Heart left ventricle (tissue), 13 donors: ENCODE results near the gene CCDC188.

Experiments used
- CTCF ChIP-seq, 12 donors: fragments of 200-600 bp; sonication (generic) in 4 of 12; IDR thresholded peaks; one replicate each; pipeline versions ENCODE4 v1.5.0 to v1.8.0; 2018 to 2022; ENCODE audit warnings: antibody characterized with exemption in 12 of 12, mild to moderate bottlenecking in 5 of 12
- POLR2A ChIP-seq, 2 donors: fragments of 450-650 bp; IDR thresholded peaks; one replicate each; pipeline ENCODE4 v1.6.1; 2017; ENCODE audit warnings: antibody characterized with exemption in 2 of 2, mild to moderate bottlenecking in 2 of 2, moderate library complexity in 2 of 2
- donor health status: ischemic (EF 13 %, LVEDD 7.1; RV severe dilation, severe dysfunction).
- donor health status: DM: no; HTN: yes; CAD: no.
- donor health status: DM: no; HTN: no; CAD: no.
- donor health status: ischemic (EF 25% LVEDD 6.9; RV normal size, moderate dysfunction).
- donor health status: ischemic (EF 25% LVEDD 5.7; RV mildly dilated, moderate dysfunction).
- donor health status: ischemic (EF 35%, LVEDD 5.7; RV mildly dilated, moderate dysfunction).
- donor health status: nonischemic (EF 11% LVEDD 7.7; RV severe dilation, severe dysfunction).
- donor health status: DM: yes; HTN: yes; CAD: no.
- donor health status: PGD.
- donor health status: ischemic (EF 29% LVEDD 5.4; RV normal size, mild dysfunction).
- donor health status: nonischemic (EF 23%, LVEDD 6.1; RV moderate dilation, normal function).

DNA sequence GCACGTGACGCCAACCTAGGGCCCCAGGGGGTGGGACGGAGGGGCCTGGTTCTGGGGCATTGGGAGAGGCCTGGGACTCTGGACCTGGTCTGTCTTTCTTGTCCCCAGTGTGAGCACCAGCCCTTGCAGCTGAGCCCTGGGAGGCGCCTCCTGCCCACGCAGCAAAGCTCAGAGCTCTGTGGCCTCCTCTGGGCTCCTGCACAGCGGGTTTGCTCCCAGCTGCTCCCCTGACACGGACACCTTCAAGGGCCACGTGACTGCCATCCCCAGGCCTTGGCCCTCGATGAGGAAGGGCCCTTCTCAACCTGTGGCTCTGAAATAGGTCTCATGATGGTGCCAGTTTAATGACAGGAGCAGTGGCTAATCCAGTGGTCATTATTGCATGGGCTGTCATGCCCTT, 31.5 kb upstream of the CCDC188 start:
- TF ChIP-seq CTCF (IDR thresholded peaks at IDR 0.05) (no peak), POLR2A (IDR thresholded peaks at IDR 0.05) (no peak)
